Cardiac muscle cell (in vitro differentiated cells and primary cell): Measurements from ENCODE around the gene CELF5. TPM values are rescaled to one million over a fixed set of nuclear protein-coding genes. Genes with fewer than 3 reads are reported as not detected.

Source experiments
- DNase-seq, 2 donors: peaks; one replicate each; pipeline versions ENCODE4 v3.0.0 to v3.0.0-alpha.2; 2010 to 2017; ENCODE audit warnings: low read depth in 1 of 2, low spot score in 1 of 2
- H3K27ac ChIP-seq: fragments of 200-600 bp; sonication (generic); 2 replicates; pipeline ENCODE4 v1.5.1; 2016
- H3K27me3 ChIP-seq: fragments of 200-600 bp; sonication (generic); 2 replicates; pipeline ENCODE4 v1.6.0; 2016; ENCODE audit warnings: control low read depth
- H3K36me3 ChIP-seq: fragments of 200-600 bp; sonication (generic); 2 replicates; pipeline ENCODE4 v1.5.1; 2016; ENCODE audit warnings: control low read depth
- H3K4me1 ChIP-seq: fragments of 200-600 bp; sonication (generic); 2 replicates; pipeline ENCODE4 v1.8.1; 2017; ENCODE audit warnings: low read depth, mild to moderate bottlenecking, mixed run types
- H3K4me3 ChIP-seq: fragments of 200-600 bp; sonication (generic); 2 replicates; pipeline ENCODE4 v1.5.1; 2016; ENCODE audit warnings: mild to moderate bottlenecking
- H3K9me3 ChIP-seq: fragments of 200-600 bp; sonication (generic); 2 replicates; pipeline ENCODE4 v1.5.1; 2017; ENCODE audit warnings: low read depth, mild to moderate bottlenecking, control low read depth
- CTCF ChIP-seq: IDR thresholded peaks from 2 replicates; pipeline ENCODE4 v1.5.1; 2012; ENCODE audit warnings: low read depth, mild to moderate bottlenecking, low read length
- polyA plus RNA-seq: library from polyadenylated mRNA; unstranded; fragments of >200 nt; fragmentation: Nextera tagmentation; extraction: Ambion mirVana; gene quantifications from 2 replicates; pipeline ENCODE4 v1.2.1, GENCODE V29; 2016
- total RNA-seq: library from RNA; depleted of rRNA; stranded (reverse); fragments of >200 nt; gene quantifications from 2 replicates; pipeline ENCODE4 v1.2.3, GENCODE V29; 2016

The CELF5 gene
- total and polyA plus RNA-seq, 2 experiments from 2014 or later, result 4.5 to 8.4 TPM

GRCh38 chr19:3245050-3245449, 20.6 kb downstream of the CELF5 start:
- TF ChIP-seq CTCF, result no peak
- no peak overlapping the region for H3K27ac ChIP-seq

GRCh38 chr19:3248728-3249326, 24.4 kb downstream of the CELF5 start:
- H3K4me3 ChIP-seq, result no peak overlapping the region
- H3K27me3 ChIP-seq, result no peaks in the 10 kb centered on the region
- H3K27ac ChIP-seq, result no peak overlapping the region
- DNase-seq, result no peak
- no peaks in the 10 kb centered on the region for H3K36me3 ChIP-seq
- H3K4me1 ChIP-seq, result no peaks in the 10 kb centered on the region
- TF ChIP-seq CTCF, result no peak
- H3K9me3 ChIP-seq, result no peaks in the 10 kb centered on the region

More at GRCh38 chr19:3245050-3245449, 20.6 kb downstream of the CELF5 start:
- no peaks in the 10 kb centered on the region for H3K9me3 ChIP-seq
- no peak overlapping the region for H3K4me3 ChIP-seq
- H3K4me1 ChIP-seq, result no peaks in the 10 kb centered on the region
- no peak for DNase-seq
- H3K36me3 ChIP-seq, result no peaks in the 10 kb centered on the region
- no peaks in the 10 kb centered on the region for H3K27me3 ChIP-seq

GRCh38 chr19:3249408-3249807, 24.9 kb downstream of the CELF5 start:
- H3K36me3 ChIP-seq, result no peaks in the 10 kb centered on the region
- no peaks in the 10 kb centered on the region for H3K4me1 ChIP-seq
- H3K27me3 ChIP-seq, result no peaks in the 10 kb centered on the region
- no peaks in the 10 kb centered on the region for H3K9me3 ChIP-seq
- no peak for TF ChIP-seq CTCF
- H3K4me3 ChIP-seq, result no peak overlapping the region
- no peak overlapping the region for H3K27ac ChIP-seq
- DNase-seq, result no peak

GRCh38 chr19:3250675-3251074, 26.2 kb downstream of the CELF5 start:
- peak; percentile 51 for TF ChIP-seq CTCF
- H3K27ac ChIP-seq, result no peak overlapping the region
- no peaks in the 10 kb centered on the region for H3K27me3 ChIP-seq
- no peaks in the 10 kb centered on the region for H3K4me1 ChIP-seq
- peak in 1 of 2 donors; percentile 25 for DNase-seq
- H3K9me3 ChIP-seq, result no peaks in the 10 kb centered on the region
- no peaks in the 10 kb centered on the region for H3K36me3 ChIP-seq
- H3K4me3 ChIP-seq, result no peak overlapping the region

GRCh38 chr19:3251229-3251628, 26.8 kb downstream of the CELF5 start:
- H3K36me3 ChIP-seq, result no peaks in the 10 kb centered on the region
- no peak for TF ChIP-seq CTCF
- no peaks in the 10 kb centered on the region for H3K27me3 ChIP-seq
- no peaks in the 10 kb centered on the region for H3K9me3 ChIP-seq
- H3K4me3 ChIP-seq, result no peak overlapping the region
- DNase-seq, result no peak
- H3K27ac ChIP-seq, result no peak overlapping the region
- no peaks in the 10 kb centered on the region for H3K4me1 ChIP-seq
